UCSD-AML1 (cell line): Measurements from ENCODE around the gene SLFN12L.
"Not testable (repeated sequence)": the region's sequence is repeated elsewhere in the genome, so short reads cannot be mapped to it uniquely, and the experiment has no call there.

Experiments
- DNase-seq: peaks from one replicate; lab custom pipeline; 2025; ENCODE audit not compliant: unreplicated experiment; lab: John Stamatoyannopoulos, UW

The SLFN12L gene

GRCh38 chr17:35537601-35538141 lies at the start of gene SLFN12L:
Gene SLFN12L, minus strand, starts transcription at chr17:35537678. Its CDS starts 15,314 bp downstream, at chr17:35522364.
- DNase-seq = no peak

- DNase-seq = no peak
These were observed 49.1 kb upstream of the SLFN12L start for GRCh38 chr17:35586569-35587073.

- DNase-seq = no peak
These were observed 46.6 kb upstream of the SLFN12L start for GRCh38 chr17:35584061-35584460.

- no peak for DNase-seq
These were observed 41.5 kb upstream of the SLFN12L start for GRCh38 chr17:35578929-35579432.

GRCh38 chr17:35578197-35578928 lies 40.9 kb upstream of the SLFN12L start, which contains the start of gene PEX12:
Gene PEX12, minus strand, starts transcription at chr17:35578571. Its CDS starts 550 bp downstream, at chr17:35578021.
- peak; percentile 90 for DNase-seq

- DNase-seq = no peak
These were observed 40.3 kb upstream of the SLFN12L start for GRCh38 chr17:35577830-35578196.

- no peak for DNase-seq
These were observed 38.3 kb upstream of the SLFN12L start for GRCh38 chr17:35575759-35576158.

- no peak for DNase-seq
These were observed 31.9 kb upstream of the SLFN12L start for GRCh38 chr17:35569405-35569804.

GRCh38 chr17:35568561-35568960 lies 31.1 kb upstream of the SLFN12L start:
- DNase-seq = no peak

- DNase-seq = no peak
These were observed 29.5 kb upstream of the SLFN12L start for GRCh38 chr17:35566968-35567367.

GRCh38 chr17:35563181-35563580 lies 25.7 kb upstream of the SLFN12L start:
- DNase-seq = not testable (repeated sequence)

GRCh38 chr17:35560703-35561102 lies 23.2 kb upstream of the SLFN12L start, which contains the start of gene SLFN14:
Gene SLFN14, minus strand, starts transcription at chr17:35560819. Its CDS starts 2,757 bp downstream, at chr17:35558062.
- peak; percentile 75 for DNase-seq

- peak; percentile 46 for DNase-seq
These were observed 22.2 kb upstream of the SLFN12L start for GRCh38 chr17:35559495-35560210.

- no peak for DNase-seq
These were observed 19.9 kb upstream of the SLFN12L start for GRCh38 chr17:35557353-35557752.

- DNase-seq = peak; percentile 21
These were observed 18.2 kb upstream of the SLFN12L start for GRCh38 chr17:35555691-35556090.

GRCh38 chr17:35554668-35555067 lies 17.2 kb upstream of the SLFN12L start:
- no peak for DNase-seq

GRCh38 chr17:35553310-35553709 lies 15.8 kb upstream of the SLFN12L start:
- DNase-seq = no peak

GRCh38 chr17:35548978-35549377 lies 11.5 kb upstream of the SLFN12L start:
- no peak for DNase-seq

GRCh38 chr17:35548208-35548810 lies 10.8 kb upstream of the SLFN12L start:
- no peak for DNase-seq

GRCh38 chr17:35546487-35546886 lies 9.0 kb upstream of the SLFN12L start:
- DNase-seq = no peak

- no peak for DNase-seq
These were observed 7.7 kb upstream of the SLFN12L start for GRCh38 chr17:35545150-35545549.
